Endodermal cell (in vitro differentiated cells): ENCODE data around the gene HEXA. TPM values are rescaled to one million over a fixed set of nuclear protein-coding genes. Genes with fewer than 3 reads are reported as not detected.

Experiments
- DNase-seq: peaks from one replicate; pipeline ENCODE4 v3.0.0-alpha.2; 2017
- H3K27ac ChIP-seq: 2 replicates; pipeline ENCODE4 v1.5.1; 2013; ENCODE audit warnings: mild to moderate bottlenecking, low read depth, low read length, moderate library complexity
- H3K27me3 ChIP-seq: 2 replicates; pipeline ENCODE4 v1.6.1; 2013; ENCODE audit warnings: mild to moderate bottlenecking, low read length, moderate library complexity; ENCODE audit not compliant: insufficient read depth, control insufficient read depth, poor library complexity, severe bottlenecking
- H3K36me3 ChIP-seq: 2 replicates; pipeline ENCODE4 v1.7.0; 2013; ENCODE audit warnings: mild to moderate bottlenecking, low read length, moderate library complexity; ENCODE audit not compliant: control insufficient read depth, insufficient read depth
- H3K4me1 ChIP-seq: one replicate; pipeline ENCODE4 v1.7.0; 2013; ENCODE audit warnings: low read length; ENCODE audit not compliant: control insufficient read depth, insufficient read depth
- H3K4me3 ChIP-seq: 2 replicates; pipeline ENCODE4 v1.5.1; 2013; ENCODE audit warnings: mild to moderate bottlenecking, low read length, moderate library complexity
- H3K9ac ChIP-seq: 2 replicates; pipeline ENCODE4 v1.6.1; 2013; ENCODE audit warnings: mild to moderate bottlenecking, low read length, moderate library complexity; ENCODE audit not compliant: poor library complexity, severe bottlenecking; ENCODE audit errors: extremely low read depth
- H3K9me3 ChIP-seq: 2 replicates; pipeline ENCODE4 v1.6.1; 2013; ENCODE audit warnings: mild to moderate bottlenecking, low read length, moderate library complexity; ENCODE audit not compliant: control insufficient read depth
- H3K27ac Mint-ChIP-seq: 2 replicates; pipeline ENCODE4 v1.8.0; 2020; ENCODE audit warnings: mixed read lengths
- H3K27me3 Mint-ChIP-seq: 2 replicates; pipeline ENCODE4 v1.8.0; 2021; ENCODE audit warnings: mild to moderate bottlenecking, mixed read lengths; ENCODE audit not compliant: insufficient read depth
- H3K36me3 Mint-ChIP-seq: 2 replicates; pipeline ENCODE4 v1.8.0; 2020; ENCODE audit warnings: low read depth, mixed read lengths
- H3K4me1 Mint-ChIP-seq: 2 replicates; pipeline ENCODE4 v1.8.0; 2020; ENCODE audit warnings: mixed read lengths
- H3K4me3 Mint-ChIP-seq: 2 replicates; pipeline ENCODE4 v1.8.0; 2020; ENCODE audit warnings: mild to moderate bottlenecking, moderate library complexity, mixed read lengths
- H3K9me3 Mint-ChIP-seq: 2 replicates; pipeline ENCODE4 v1.8.0; 2020; ENCODE audit warnings: mild to moderate bottlenecking, mixed read lengths
- CTCF ChIP-seq: fragments of 200-600 bp; sonication (generic); conservative IDR thresholded peaks from 2 replicates; pipeline ENCODE4 v1.5.0; 2021; ENCODE audit warnings: antibody characterized with exemption, mild to moderate bottlenecking
- WGBS, 2 experiments: methylation state at CpG; one replicate each; pipeline versions ENCODE4 v1.1.5 to v1.1.7; 2013; ENCODE audit warnings: missing lambda C conversion rate in 2 of 2, mixed read lengths in 1 of 2; ENCODE audit not compliant: insufficient coverage in 1 of 2, insufficient read length in 1 of 2; 5-methylcytosine and 5-hydroxymethylcytosine counted together
- total RNA-seq, 2 donors: library from RNA; stranded (reverse); fragmentation: NEBNext Ultra II Directional in 1 of 2; extraction: Animal tissue kit (Norgen Biotek cat#: 25700) in 1 of 2; gene quantifications; 2 replicates in 1 of 2; 3 replicates in 1 of 2; pipeline ENCODE4 v1.2.1, GENCODE V29; 2021

Gene HEXA
- total RNA-seq, 2 donors from 2014 or later, result 102 to 104 TPM

GRCh38 chr15:72307026-72307425, 68.8 kb downstream of the HEXA start:
- Histone ChIP-seq H3K4me1 (no peaks in the 10 kb centered on the region), H3K9ac (no peak overlapping the region), H3K4me3 (no peak overlapping the region), H3K27ac (no peak overlapping the region), H3K27me3 (peaks cover 75% of the 10 kb centered on the region), H3K36me3 (no peaks in the 10 kb centered on the region), H3K9me3 (no peaks in the 10 kb centered on the region)
- TF ChIP-seq CTCF, result no peak
- Mint-ChIP-seq H3K4me3 (no peak overlapping the region), H3K36me3 (no peaks in the 10 kb centered on the region), H3K27ac (no peak overlapping the region), H3K9me3 (no peaks in the 10 kb centered on the region), H3K27me3 (peaks cover 48% of the 10 kb centered on the region), H3K4me1 (no peaks in the 10 kb centered on the region)
- 67 to 76% methylated on average over 1 to 5 of the region's 5 CpGs for WGBS, 2 experiments
- DNase-seq, result no peak

GRCh38 chr15:72306211-72306785, 69.5 kb downstream of the HEXA start:
- peaks cover 50% of the 10 kb centered on the region for H3K27me3 Mint-ChIP-seq
- H3K4me1 ChIP-seq, result no peaks in the 10 kb centered on the region
- DNase-seq, result peak; percentile 62
- TF ChIP-seq CTCF, result no peak
- H3K27ac Mint-ChIP-seq, result no peak overlapping the region
- H3K36me3 Mint-ChIP-seq, result no peaks in the 10 kb centered on the region
- no peaks in the 10 kb centered on the region for H3K36me3 ChIP-seq
- H3K4me1 Mint-ChIP-seq, result no peaks in the 10 kb centered on the region
- no peak overlapping the region for H3K27ac ChIP-seq
- no peak overlapping the region for H3K9ac ChIP-seq
- WGBS, 2 experiments, result 63 to 76% methylated on average over 5 to 10 of the region's 10 CpGs
- no peak overlapping the region for H3K4me3 Mint-ChIP-seq
- no peaks in the 10 kb centered on the region for H3K9me3 ChIP-seq
- H3K4me3 ChIP-seq, result no peak overlapping the region
- H3K9me3 Mint-ChIP-seq, result no peaks in the 10 kb centered on the region
- H3K27me3 ChIP-seq, result peaks cover 75% of the 10 kb centered on the region

DNA sequence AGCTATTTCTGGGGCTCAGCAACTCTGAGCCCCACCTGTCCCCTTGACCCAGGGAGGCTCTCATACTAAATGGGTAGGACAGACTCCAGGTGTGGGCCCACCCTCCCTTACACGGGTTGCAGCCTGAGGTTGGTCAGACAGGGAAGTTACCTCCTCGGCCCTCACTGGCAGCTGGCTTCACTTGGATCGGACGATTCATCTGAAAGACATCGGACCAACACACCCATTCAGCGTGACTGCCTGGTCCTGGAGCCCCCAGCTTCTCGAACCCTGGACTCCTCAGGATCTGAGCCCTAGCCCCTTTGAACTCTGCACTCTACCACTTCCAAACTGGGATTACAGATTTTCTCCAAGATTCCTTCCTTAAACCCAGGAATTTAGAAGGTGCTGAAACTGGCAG, 71.2 kb downstream of the HEXA start:
- Histone ChIP-seq H3K9me3 (no peaks in the 10 kb centered on the region), H3K9ac (no peak overlapping the region), H3K27me3 (peaks cover 64% of the 10 kb centered on the region), H3K27ac (no peak overlapping the region), H3K4me1 (no peaks in the 10 kb centered on the region), H3K4me3 (no peak overlapping the region), H3K36me3 (no peaks in the 10 kb centered on the region)
- 88 to 89% methylated on average over 7 of the region's 7 CpGs for WGBS, 2 experiments
- Mint-ChIP-seq H3K36me3 (no peaks in the 10 kb centered on the region), H3K27me3 (peaks cover 44% of the 10 kb centered on the region), H3K4me3 (no peak overlapping the region), H3K9me3 (no peaks in the 10 kb centered on the region), H3K4me1 (no peaks in the 10 kb centered on the region), H3K27ac (no peak overlapping the region)
- TF ChIP-seq CTCF, result no peak
- peak; percentile 27 for DNase-seq
